SK-N-SH (cell line): ENCODE data around the gene ENOX1. TPM values are rescaled to one million over a fixed set of nuclear protein-coding genes. Genes with fewer than 3 reads are reported as not detected.

Experiments used
- CTCF ChIA-PET: fragments of 300-600, 350-600 bp; formaldehyde crosslinking; extraction: SDS; loops from one replicate; lab custom pipeline; 2021; lab: Yijun Ruan, JAX
- POLR2A ChIA-PET: fragments of 350-600 bp; sonication (Branson Sonifier 250); formaldehyde crosslinking; extraction: SDS; loops from one replicate; lab custom pipeline; 2020; ENCODE audit warnings: antibody characterized with exemption, inconsistent platforms; lab: Yijun Ruan, JAX
- DNase-seq: peaks from one replicate; pipeline ENCODE4 v3.0.0; 2012
- H2AFZ ChIP-seq: fragments of 200-600 bp; sonication (generic); 2 replicates; pipeline ENCODE4 v1.8.1; 2016; ENCODE audit warnings: antibody characterized with exemption, mild to moderate bottlenecking, low read depth
- H3F3A ChIP-seq: fragments of 200-600 bp; sonication (generic); replicated peaks from 2 replicates; pipeline ENCODE3; 2016; ENCODE audit warnings: antibody characterized with exemption, mild to moderate bottlenecking; ENCODE audit not compliant: insufficient read depth
- H3K27ac ChIP-seq, 2 experiments: fragments of 200-500 bp in 1 of 2; fragments of 200-600 bp in 1 of 2; sonication (Bioruptor generic) in 1 of 2; sonication (generic), shearing (Covaris generic) in 1 of 2; 2 replicates each; pipeline versions ENCODE4 v1.5.1 to v1.6.1; 2014 to 2016; ENCODE audit warnings: low read depth in 2 of 2, inconsistent platforms in 1 of 2, low read length in 1 of 2, mild to moderate bottlenecking in 1 of 2, mixed read lengths in 1 of 2
- H3K27me3 ChIP-seq: fragments of 200-600 bp; sonication (generic), shearing (Covaris generic); 2 replicates; pipeline ENCODE4 v1.6.1; 2016; ENCODE audit warnings: mixed run types; ENCODE audit not compliant: insufficient read depth
- H3K36me3 ChIP-seq, 2 experiments: fragments of 200-500 bp in 1 of 2; fragments of 200-600 bp in 1 of 2; sonication (Bioruptor generic) in 1 of 2; sonication (generic) in 1 of 2; replicated peaks in 1 of 2; 2 replicates each; pipeline versions ENCODE3 to v1.5.1; 2014 to 2016; ENCODE audit warnings: low read length in 1 of 2, mild to moderate bottlenecking in 1 of 2; ENCODE audit not compliant: insufficient read depth in 2 of 2, control insufficient read depth in 1 of 2
- H3K4me1 ChIP-seq, 2 experiments: fragments of 200-500 bp in 1 of 2; fragments of 200-600 bp in 1 of 2; sonication (Bioruptor generic) in 1 of 2; sonication (generic), shearing (Covaris generic) in 1 of 2; 2 replicates each; pipeline versions ENCODE4 v1.5.1 to v1.6.1; 2014 to 2016; ENCODE audit warnings: low read depth in 1 of 2, low read length in 1 of 2, mixed run types in 1 of 2; ENCODE audit not compliant: insufficient read depth in 2 of 2, control insufficient read depth in 1 of 2
- H3K4me2 ChIP-seq: fragments of 200-600 bp; sonication (generic), shearing (Covaris generic); 2 replicates; pipeline ENCODE4 v1.6.1; 2017; ENCODE audit warnings: mixed run types
- H3K4me3 ChIP-seq, 2 experiments: fragments of 200-500 bp in 1 of 2; fragments of 200-600 bp in 1 of 2; sonication (Bioruptor generic) in 1 of 2; sonication (generic), shearing (Covaris generic) in 1 of 2; 2 replicates each; pipeline versions ENCODE4 v1.5.1 to v1.8.1; 2014 to 2016; ENCODE audit warnings: low read depth in 2 of 2, inconsistent platforms in 1 of 2, low read length in 1 of 2, mild to moderate bottlenecking in 1 of 2, mixed read lengths in 1 of 2, moderate library complexity in 1 of 2
- H3K79me2 ChIP-seq: fragments of 200-600 bp; sonication (generic); 2 replicates; pipeline ENCODE4 v1.8.1; 2017; ENCODE audit warnings: mild to moderate bottlenecking; ENCODE audit not compliant: insufficient read depth
- H3K9ac ChIP-seq: fragments of 200-600 bp; sonication (generic); 2 replicates; pipeline ENCODE4 v1.6.1; 2017; ENCODE audit warnings: mixed run types
- H3K9me2 ChIP-seq: fragments of 200-600 bp; sonication (generic); 2 replicates; pipeline ENCODE4 v1.6.1; 2017; ENCODE audit warnings: mixed run types
- H3K9me3 ChIP-seq: fragments of 200-600 bp; sonication (generic); 2 replicates; pipeline ENCODE4 v1.6.1; 2017; ENCODE audit warnings: mixed run types, mild to moderate bottlenecking, moderate library complexity
- H4K20me1 ChIP-seq: fragments of 200-600 bp; sonication (generic); 2 replicates; pipeline ENCODE4 v1.6.1; 2017; ENCODE audit warnings: mild to moderate bottlenecking, mixed run types; ENCODE audit not compliant: insufficient read depth
- EP300 ChIP-seq, 2 experiments: IDR thresholded peaks; 2 replicates each; pipeline versions ENCODE4 v1.4.0 to v1.6.1; 2012; ENCODE audit warnings: borderline replicate concordance in 1 of 2, low read depth in 1 of 2, low read length in 1 of 2
- EZH2phosphoT487 ChIP-seq: fragments of 200-600 bp; sonication (generic); IDR thresholded peaks from 2 replicates; pipeline ENCODE4 v1.6.1; 2017; ENCODE audit warnings: low read depth, mixed run types, mild to moderate bottlenecking, antibody characterized with exemption, moderate library complexity, borderline replicate concordance
- FOSL2 ChIP-seq: IDR thresholded peaks from 2 replicates; pipeline ENCODE4 v1.4.0; 2012; ENCODE audit warnings: low read depth, mild to moderate bottlenecking, moderate library complexity, borderline replicate concordance
- GABPA ChIP-seq: IDR thresholded peaks from 2 replicates; pipeline ENCODE4 v1.4.0; 2012; ENCODE audit warnings: low read depth, mild to moderate bottlenecking
- MXI1 ChIP-seq: IDR thresholded peaks from 2 replicates; pipeline ENCODE4 v1.6.1; 2012; ENCODE audit warnings: mild to moderate bottlenecking, low read depth, low read length, improper control_type of control experiment
- NFIC ChIP-seq: IDR thresholded peaks from 2 replicates; pipeline ENCODE4 v1.4.0; 2012; ENCODE audit warnings: borderline replicate concordance
- NRF1 ChIP-seq: IDR thresholded peaks from 2 replicates; pipeline ENCODE4 v1.6.1; 2012; ENCODE audit warnings: low read depth, mild to moderate bottlenecking, low read length
- RAD21 ChIP-seq: IDR thresholded peaks from 2 replicates; pipeline ENCODE4 v1.6.1; 2012; ENCODE audit warnings: mild to moderate bottlenecking, low read length
- SIN3A ChIP-seq: IDR thresholded peaks from 2 replicates; pipeline ENCODE4 v1.6.1; 2012; ENCODE audit warnings: low read depth, mild to moderate bottlenecking, low read length, moderate library complexity, borderline replicate concordance
- SMC3 ChIP-seq: IDR thresholded peaks from 2 replicates; pipeline ENCODE4 v1.6.1; 2012; ENCODE audit warnings: low read depth, low read length, improper control_type of control experiment
- TCF12 ChIP-seq: IDR thresholded peaks from 2 replicates; pipeline ENCODE4 v1.4.0; 2012
- YY1 ChIP-seq: IDR thresholded peaks from 2 replicates; pipeline ENCODE4 v1.4.0; 2012; ENCODE audit warnings: low read depth, mild to moderate bottlenecking
- WGBS: methylation state at CpG from one replicate; pipeline ENCODE4 v1.1.6; 2017; ENCODE audit warnings: low lambda C conversion rate; 5-methylcytosine and 5-hydroxymethylcytosine counted together
- polyA plus RNA-seq, 3 experiments: library from polyadenylated mRNA; depleted of rRNA; stranded (reverse); fragments of >200 nt; gene quantifications; 2 replicates each; pipeline ENCODE4 v1.2.3, GENCODE V29; 2012
- TF ChIP-seq, protein P1 (sequence below): fragments of 150-350 bp; IDR thresholded peaks from 2 replicates; pipeline ENCODE4 v1.6.1; 2017; ENCODE audit warnings: antibody characterized with exemption, low read length, low read depth, borderline replicate concordance
- TF ChIP-seq, protein P2 (sequence below): IDR thresholded peaks from 2 replicates; pipeline ENCODE4 v1.4.0; 2012; ENCODE audit warnings: low read depth, borderline replicate concordance
- TF ChIP-seq, protein P3 (sequence below): IDR thresholded peaks from 2 replicates; pipeline ENCODE4 v1.4.0; 2012; ENCODE audit warnings: low read depth

ENOX1 gene
- polyA plus RNA-seq, 1 of the 3 experiments (the other 2 are of a cell fraction), result 5.8 TPM

DNA sequence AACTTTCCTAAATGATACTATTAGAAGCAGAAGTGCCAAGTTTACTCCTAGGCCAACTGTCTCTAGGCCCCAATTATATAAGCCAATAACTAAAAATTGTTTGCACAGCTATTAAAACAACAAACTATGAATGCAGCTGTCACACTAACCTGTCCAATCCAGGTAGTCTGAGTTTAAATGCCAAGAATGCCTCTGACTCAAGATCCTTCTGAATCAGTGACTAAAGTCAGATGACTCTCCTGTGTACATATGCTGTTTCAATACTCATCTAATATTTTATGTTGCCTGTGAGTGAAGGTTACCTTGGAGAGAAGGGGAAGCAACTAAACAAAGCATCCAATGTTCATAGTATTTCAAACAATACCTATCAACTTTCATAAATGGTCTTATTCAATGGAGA is 257.0 kb downstream of the ENOX1 start (continued):
- TF ChIP-seq, protein P1, sequence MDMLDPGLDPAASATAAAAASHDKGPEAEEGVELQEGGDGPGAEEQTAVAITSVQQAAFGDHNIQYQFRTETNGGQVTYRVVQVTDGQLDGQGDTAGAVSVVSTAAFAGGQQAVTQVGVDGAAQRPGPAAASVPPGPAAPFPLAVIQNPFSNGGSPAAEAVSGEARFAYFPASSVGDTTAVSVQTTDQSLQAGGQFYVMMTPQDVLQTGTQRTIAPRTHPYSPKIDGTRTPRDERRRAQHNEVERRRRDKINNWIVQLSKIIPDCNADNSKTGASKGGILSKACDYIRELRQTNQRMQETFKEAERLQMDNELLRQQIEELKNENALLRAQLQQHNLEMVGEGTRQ, result no peak
- TF ChIP-seq, protein P2, sequence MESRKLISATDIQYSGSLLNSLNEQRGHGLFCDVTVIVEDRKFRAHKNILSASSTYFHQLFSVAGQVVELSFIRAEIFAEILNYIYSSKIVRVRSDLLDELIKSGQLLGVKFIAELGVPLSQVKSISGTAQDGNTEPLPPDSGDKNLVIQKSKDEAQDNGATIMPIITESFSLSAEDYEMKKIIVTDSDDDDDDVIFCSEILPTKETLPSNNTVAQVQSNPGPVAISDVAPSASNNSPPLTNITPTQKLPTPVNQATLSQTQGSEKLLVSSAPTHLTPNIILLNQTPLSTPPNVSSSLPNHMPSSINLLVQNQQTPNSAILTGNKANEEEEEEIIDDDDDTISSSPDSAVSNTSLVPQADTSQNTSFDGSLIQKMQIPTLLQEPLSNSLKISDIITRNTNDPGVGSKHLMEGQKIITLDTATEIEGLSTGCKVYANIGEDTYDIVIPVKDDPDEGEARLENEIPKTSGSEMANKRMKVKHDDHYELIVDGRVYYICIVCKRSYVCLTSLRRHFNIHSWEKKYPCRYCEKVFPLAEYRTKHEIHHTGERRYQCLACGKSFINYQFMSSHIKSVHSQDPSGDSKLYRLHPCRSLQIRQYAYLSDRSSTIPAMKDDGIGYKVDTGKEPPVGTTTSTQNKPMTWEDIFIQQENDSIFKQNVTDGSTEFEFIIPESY, result no peak
- TF ChIP-seq EZH2phosphoT487, result no peak
- no peak for TF ChIP-seq TCF12
- TF ChIP-seq EP300 (IDR thresholded peaks at IDR 0.05; ENCODE audit: borderline replicate concordance in 1 of 2, low read depth in 1 of 2, low read length in 1 of 2), result no peak

DNA sequence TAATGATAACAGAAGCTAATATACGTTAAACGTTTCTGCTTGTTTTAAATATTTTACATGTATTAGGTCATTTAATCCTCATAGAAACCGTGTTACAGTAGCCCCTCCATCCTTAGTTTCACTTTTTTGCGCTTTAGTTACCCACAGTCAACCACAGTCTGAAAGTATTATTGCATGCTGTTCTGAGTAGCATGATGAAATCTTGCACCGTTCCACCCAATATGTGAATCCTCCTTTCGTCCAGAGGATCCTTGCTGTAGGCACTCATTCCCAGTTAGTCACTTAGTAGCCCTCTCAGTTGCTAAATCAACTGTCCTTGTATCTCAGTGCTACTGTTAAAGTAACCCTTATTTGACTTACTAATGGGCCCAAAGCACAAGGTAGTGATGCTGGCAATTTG is 257.8 kb downstream of the ENOX1 start:
- Histone ChIP-seq H4K20me1 (no peaks in the 10 kb centered on the region), H3K9me3 (no peaks in the 10 kb centered on the region), H3K79me2 (no peaks in the 10 kb centered on the region), H3K4me2 (no peak overlapping the region), H3K4me3 (no peak overlapping the region), H3K27me3 (no peaks in the 10 kb centered on the region), H3F3A (no peaks in the 10 kb centered on the region), H3K27ac (no peak overlapping the region), H3K4me1 (no peaks in the 10 kb centered on the region), H3K36me3 (no peaks in the 10 kb centered on the region), H3K9me2 (no peaks in the 10 kb centered on the region), H2AFZ (no peak overlapping the region), H3K9ac (no peak overlapping the region)
- POLR2A ChIA-PET, result no interaction called here
- DNase-seq, result no peak
- CTCF ChIA-PET, result no interaction called here
- 90% methylated on average over 6 of the region's 6 CpGs for WGBS
- TF ChIP-seq FOSL2 (no peak), NFIC (no peak), SMC3 (no peak)
- TF ChIP-seq, protein P2, result no peak
- TF ChIP-seq, protein P3, sequence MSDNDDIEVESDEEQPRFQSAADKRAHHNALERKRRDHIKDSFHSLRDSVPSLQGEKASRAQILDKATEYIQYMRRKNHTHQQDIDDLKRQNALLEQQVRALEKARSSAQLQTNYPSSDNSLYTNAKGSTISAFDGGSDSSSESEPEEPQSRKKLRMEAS, result no peak

DNA sequence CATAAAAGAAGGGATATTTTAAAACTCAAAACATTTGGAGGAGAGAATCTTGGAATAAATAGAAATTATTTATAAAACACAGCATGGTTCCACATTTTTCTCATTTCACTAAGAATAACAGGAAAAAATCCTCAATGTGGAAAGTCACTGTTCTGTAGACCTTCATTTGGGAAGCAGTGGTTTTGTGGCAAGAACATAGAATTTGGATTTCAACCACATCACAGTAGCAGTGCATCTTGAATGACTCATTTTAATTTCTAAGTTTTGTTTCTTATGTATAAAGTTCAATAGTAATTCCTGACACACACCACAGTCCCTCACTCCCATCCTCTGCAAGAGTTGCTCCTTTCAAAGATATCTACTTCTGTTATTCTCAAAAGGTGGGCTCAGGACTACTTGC is 264.0 kb downstream of the ENOX1 start:
- H3F3A ChIP-seq, result no peaks in the 10 kb centered on the region
- CTCF ChIA-PET, result no interaction called here

More for the DNA sequence above, 264.0 kb downstream of the ENOX1 start:
- H3K4me1 ChIP-seq, result no peaks in the 10 kb centered on the region; a peak in 1 of 4 replicates
- H3K36me3 ChIP-seq, result no peaks in the 10 kb centered on the region
- H3K79me2 ChIP-seq, result no peaks in the 10 kb centered on the region
- no peak for DNase-seq
- POLR2A ChIA-PET, result no interaction called here
- no peaks in the 10 kb centered on the region for H3K9me3 ChIP-seq
- no peak overlapping the region for H2AFZ ChIP-seq
- no peak overlapping the region for H3K9ac ChIP-seq
- H3K27me3 ChIP-seq, result no peaks in the 10 kb centered on the region
- H3K4me3 ChIP-seq, result no peak overlapping the region
- H4K20me1 ChIP-seq, result no peaks in the 10 kb centered on the region
- TF ChIP-seq SIN3A, result no peak
- TF ChIP-seq NRF1, result no peak
- TF ChIP-seq GABPA, result no peak
- TF ChIP-seq EP300 (IDR thresholded peaks at IDR 0.05; ENCODE audit: borderline replicate concordance in 1 of 2, low read depth in 1 of 2, low read length in 1 of 2), result no peak
- no peak for TF ChIP-seq RAD21
- no peak for TF ChIP-seq YY1
- no peak for TF ChIP-seq MXI1
- TF ChIP-seq FOSL2, result 0 out of 2 replicates have a peak, but pooled peaks have one; percentile 17
- H3K4me2 ChIP-seq, result no peak overlapping the region
- no peak overlapping the region for H3K27ac ChIP-seq
- no peaks in the 10 kb centered on the region for H3K9me2 ChIP-seq
